BJ (cell line): ENCODE measurements around the gene CHMP6. TPM values are rescaled to one million over a fixed set of nuclear protein-coding genes. Genes with fewer than 3 reads are reported as not detected.

ENCODE experiments used
- CTCF ChIA-PET: fragments of 350-600 bp; formaldehyde crosslinking; extraction: SDS; loops from one replicate; lab custom pipeline; 2021; ENCODE audit warnings: antibody characterized with exemption, inconsistent platforms; lab: Yijun Ruan, JAX
- POLR2A ChIA-PET: fragments of 300-600 bp; sonication (Branson Sonifier 250); formaldehyde crosslinking; extraction: SDS; loops from one replicate; lab custom pipeline; 2021; ENCODE audit warnings: antibody characterized with exemption; lab: Charles Lee
- DNase-seq: peaks from one replicate; pipeline ENCODE4 v3.0.0-alpha.2; 2011; ENCODE audit warnings: low read depth
- H3K27me3 ChIP-seq: 2 replicates; pipeline ENCODE4 v1.6.0; 2011; ENCODE audit warnings: low read length; ENCODE audit not compliant: control insufficient read depth, insufficient read depth
- H3K36me3 ChIP-seq: 2 replicates; pipeline ENCODE4 v1.5.1; 2011; ENCODE audit warnings: low read length; ENCODE audit not compliant: control insufficient read depth, insufficient read depth
- H3K4me3 ChIP-seq: 2 replicates; pipeline ENCODE4 v1.5.1; 2011; ENCODE audit warnings: low read depth, mild to moderate bottlenecking, control low read depth, low read length
- CTCF ChIP-seq: IDR thresholded peaks from 2 replicates; pipeline ENCODE4 v1.5.1; 2011; ENCODE audit warnings: low read depth, mild to moderate bottlenecking, control low read depth, inconsistent platforms, low read length, moderate library complexity; ENCODE audit not compliant: insufficient read depth
- polyA plus RNA-seq: library from polyadenylated mRNA; depleted of rRNA; stranded (reverse); fragments of >200 nt; gene quantifications from 2 replicates; pipeline ENCODE4 v1.2.3, GENCODE V29; 2011

Gene CHMP6
- polyA plus RNA-seq, 1 experiment: 30.7 TPM

DNA sequence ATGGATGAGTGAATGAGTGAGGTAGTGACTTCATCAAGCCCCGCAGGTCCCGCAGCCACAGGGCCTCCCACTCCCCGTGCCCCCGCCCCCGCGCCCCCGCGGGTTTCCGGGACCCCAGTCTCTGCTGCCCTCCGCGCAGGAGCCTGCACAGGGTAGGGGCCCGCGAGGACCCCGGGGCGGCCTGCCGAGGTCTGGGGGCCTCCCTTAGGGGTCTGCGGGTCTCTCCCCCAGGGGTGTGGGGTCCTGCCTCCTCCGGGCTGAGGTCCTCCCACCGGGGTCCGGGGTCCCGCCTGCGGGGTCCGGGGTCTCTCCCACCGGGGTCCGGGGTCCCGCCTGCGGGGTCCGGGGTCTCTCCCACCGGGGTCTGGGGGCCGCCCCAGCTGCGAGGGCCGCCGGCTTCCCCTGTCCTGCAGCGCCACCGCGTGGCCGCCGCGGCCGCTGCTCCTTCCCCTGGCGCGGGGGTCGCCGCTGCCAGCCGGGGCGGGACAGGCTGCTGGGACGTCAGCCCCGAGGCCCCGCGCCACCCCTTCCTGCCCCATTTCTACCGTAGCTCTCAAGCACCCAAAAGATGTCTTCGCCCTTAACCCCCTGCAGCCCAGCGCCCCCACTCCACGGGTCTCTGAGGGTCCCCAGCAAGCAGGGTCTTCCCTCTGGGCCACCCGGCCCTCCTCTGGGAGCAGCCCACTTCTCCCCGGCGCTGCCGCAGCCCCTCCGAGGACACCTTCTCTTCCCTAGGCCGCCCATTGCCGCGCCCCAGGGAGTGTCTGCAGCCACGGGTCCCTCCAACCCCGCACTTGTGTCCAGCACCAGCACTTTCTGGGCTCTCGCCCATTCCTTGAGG, 10.4 kb upstream of the CHMP6 start:
- ChIA-PET POLR2A (no interaction called here), CTCF (interaction anchor here (0.8 to 8.2 kb wide), 7 partner anchors 9 to 612 kb away, joined by 3 to 79 read pairs (median 5); no protein-coding TSS in a partner anchor)
- no peaks in the 10 kb centered on the region for H3K36me3 ChIP-seq
- H3K4me3 ChIP-seq: peak overlapping the region; percentile 20
- peak; percentile 34 for TF ChIP-seq CTCF
- no peaks in the 10 kb centered on the region for H3K27me3 ChIP-seq
- no peak for DNase-seq

GRCh38 chr17:80981929-80982425, 9.7 kb upstream of the CHMP6 start:
- Histone ChIP-seq H3K36me3 (no peaks in the 10 kb centered on the region), H3K4me3 (no peak overlapping the region), H3K27me3 (no peaks in the 10 kb centered on the region)
- POLR2A ChIA-PET: no interaction called here
- CTCF ChIA-PET: interaction anchor here (0.8 to 8.2 kb wide), 9 partner anchors 10 to 612 kb away, joined by 3 to 79 read pairs (median 4); no protein-coding TSS in a partner anchor
- DNase-seq: no peak
- no peak for TF ChIP-seq CTCF

DNA sequence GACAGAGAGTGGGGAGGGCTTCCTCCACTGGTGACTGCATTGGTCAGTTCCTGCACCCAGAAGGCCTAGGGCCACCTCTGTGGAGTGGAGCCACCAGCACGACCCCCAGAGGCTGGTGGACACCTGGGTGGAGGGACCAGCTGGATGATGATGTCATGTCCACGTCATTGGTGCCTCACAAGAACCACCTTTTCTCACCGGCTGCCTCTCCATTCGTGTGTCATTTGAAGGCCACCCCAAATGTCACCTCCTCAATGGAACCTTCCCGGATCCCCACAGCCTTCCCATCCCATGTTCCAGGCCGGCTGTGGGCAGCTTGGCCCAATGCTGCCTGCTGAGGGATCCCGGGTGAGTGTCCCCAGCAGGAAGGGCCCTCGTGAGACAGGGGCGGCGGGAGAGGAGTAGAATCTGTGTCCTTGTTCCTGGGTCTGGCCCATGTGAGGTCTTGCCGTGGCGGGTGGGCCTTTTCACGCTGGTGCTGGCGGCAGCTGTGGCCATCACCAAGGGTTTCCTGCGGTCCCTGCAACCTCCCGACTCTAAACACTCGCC, 9.1 kb upstream of the CHMP6 start:
- ChIA-PET CTCF (interaction anchor here (0.9 to 8.2 kb wide), 8 partner anchors 10 to 613 kb away, joined by 3 to 79 read pairs (median 4); no protein-coding TSS in a partner anchor), POLR2A (no interaction called here)
- TF ChIP-seq CTCF: no peak
- H3K27me3 ChIP-seq: no peaks in the 10 kb centered on the region
- H3K36me3 ChIP-seq: no peaks in the 10 kb centered on the region
- no peak for DNase-seq
- H3K4me3 ChIP-seq: no peak overlapping the region

DNA sequence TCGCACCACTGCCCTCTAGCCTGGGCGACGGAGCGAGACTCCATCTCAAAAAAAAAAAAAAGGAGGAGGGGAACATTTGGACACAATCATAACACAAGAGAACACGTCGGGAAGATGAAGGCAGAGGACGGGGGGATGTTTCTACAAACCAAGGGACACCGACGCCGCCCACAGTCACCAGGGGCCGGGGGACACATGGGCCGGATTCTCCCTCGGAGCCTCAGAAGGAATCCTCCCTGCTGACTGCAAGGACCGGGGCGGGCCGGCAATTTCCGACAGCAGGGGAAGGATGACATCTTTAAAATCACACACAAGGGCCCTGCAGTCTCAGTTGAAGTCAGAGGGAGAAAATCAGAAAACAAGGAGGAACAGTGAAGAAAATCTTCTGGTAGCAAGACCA, 8.1 kb upstream of the CHMP6 start:
- POLR2A ChIA-PET: no interaction called here
- no peaks in the 10 kb centered on the region for H3K27me3 ChIP-seq
- TF ChIP-seq CTCF: no peak
- no peak overlapping the region for H3K4me3 ChIP-seq
- CTCF ChIA-PET: interaction anchor here (1.5 to 8.2 kb wide), 2 partner anchors 111 to 557 kb away, joined by 4 to 79 read pairs; no protein-coding TSS in a partner anchor
- DNase-seq: no peak
- no peaks in the 10 kb centered on the region for H3K36me3 ChIP-seq

DNA sequence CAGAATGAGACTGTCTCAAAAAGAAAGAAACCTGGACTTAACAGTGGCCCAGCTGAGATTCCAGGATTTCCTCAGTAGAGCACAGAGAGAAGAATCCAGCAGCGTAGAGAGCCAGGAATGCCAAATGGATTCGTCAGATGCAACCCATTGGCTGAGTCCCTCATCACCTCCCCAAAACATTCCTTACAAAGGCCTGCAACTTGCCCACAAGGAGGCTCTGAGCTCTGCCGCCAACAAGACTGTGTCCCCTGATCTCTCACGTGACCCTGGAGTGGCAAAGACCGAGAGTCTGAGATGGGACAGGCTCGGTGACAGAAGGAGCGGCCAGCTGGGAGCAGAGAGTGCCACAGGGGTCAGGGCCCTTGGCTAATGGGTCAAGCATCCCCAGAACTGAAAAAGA, 6.9 kb upstream of the CHMP6 start:
- peak; percentile 89 for DNase-seq
- no peak overlapping the region for H3K4me3 ChIP-seq
- CTCF ChIA-PET: interaction anchor here (0.6 to 8.2 kb wide), 9 partner anchors 9 to 558 kb away, joined by 3 to 79 read pairs (median 3); no protein-coding TSS in a partner anchor
- H3K36me3 ChIP-seq: no peaks in the 10 kb centered on the region
- TF ChIP-seq CTCF: peak; percentile 67
- no peaks in the 10 kb centered on the region for H3K27me3 ChIP-seq
- POLR2A ChIA-PET: no interaction called here
